Inferior parietal cortex (tissue), 1 donor: Measurements from ENCODE around the gene JMJD6.
"Not testable (repeated sequence)": the region's sequence is repeated elsewhere in the genome, so short reads cannot be mapped to it uniquely, and the experiment has no call there.

ENCODE experiments used
- DNase-seq: peaks from one replicate; pipeline ENCODE4 v3.0.0-alpha.2; 2016; ENCODE audit errors: extremely low spot score

The JMJD6 gene

DNA sequence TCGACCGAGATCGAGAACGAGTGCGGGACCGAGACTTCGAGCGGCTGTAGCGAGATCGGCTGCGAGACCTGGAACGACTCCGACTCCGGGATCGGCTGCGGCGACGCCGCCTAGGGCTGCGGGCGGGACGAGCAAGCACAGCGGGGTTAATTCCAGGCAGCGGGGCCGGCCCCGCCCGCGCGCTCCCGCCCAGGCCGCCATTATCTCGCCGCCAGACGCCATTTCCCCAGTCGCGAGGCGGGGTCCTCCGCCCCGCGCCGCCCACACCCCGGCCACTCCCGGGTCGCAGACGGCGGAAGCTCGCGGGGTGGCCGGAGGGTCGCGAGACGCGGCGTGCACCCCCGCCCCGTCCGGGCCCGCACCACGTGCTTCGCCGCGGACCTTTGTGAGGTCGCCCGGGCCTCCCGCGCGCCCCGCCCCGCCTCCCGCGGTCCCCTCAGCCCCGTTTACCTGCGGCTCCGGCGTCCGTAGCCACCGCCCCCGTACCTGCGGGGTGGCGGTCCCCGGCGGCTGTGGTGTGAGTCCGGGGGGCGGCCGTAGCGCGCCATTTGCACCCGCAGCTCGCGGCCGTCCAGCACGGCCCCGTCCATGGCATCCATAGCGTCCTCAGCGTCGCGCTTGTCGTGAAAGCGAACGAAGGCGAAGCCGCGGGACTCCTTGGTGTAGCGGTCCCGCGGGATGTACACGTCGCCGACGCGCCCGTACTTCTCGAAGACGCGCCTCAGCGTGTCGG lies 10.1 kb upstream of the JMJD6 start:
- DNase-seq, result no peak

- no peak for DNase-seq
Measured at GRCh38 chr17:76735586-76736348, 9.4 kb upstream of the JMJD6 start.

DNA sequence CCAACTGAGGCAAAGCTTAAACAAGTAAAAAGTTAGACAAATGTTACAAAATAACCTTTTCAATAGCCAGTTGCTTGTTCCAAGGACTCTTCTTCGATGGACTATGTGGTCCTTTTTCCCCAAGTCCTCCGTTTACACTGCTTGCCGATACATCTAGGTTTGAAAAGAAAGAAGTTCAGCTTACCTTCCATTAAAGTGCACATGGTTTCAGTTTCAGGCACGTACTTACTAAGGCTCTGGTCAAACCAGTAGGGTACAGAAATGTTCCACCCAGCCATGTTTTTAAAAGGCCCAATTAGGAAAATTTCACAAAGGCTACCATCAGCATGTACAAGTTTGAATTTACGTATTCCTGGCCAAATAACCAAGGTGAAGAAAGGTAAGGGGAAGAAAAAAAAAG lies 8.6 kb upstream of the JMJD6 start:
- DNase-seq, result no peak

- no peak for DNase-seq
Measured at GRCh38 chr17:76734080-76734840, 7.9 kb upstream of the JMJD6 start.

- no peak for DNase-seq
Measured at GRCh38 chr17:76733618-76733957, 7.2 kb upstream of the JMJD6 start.

DNA sequence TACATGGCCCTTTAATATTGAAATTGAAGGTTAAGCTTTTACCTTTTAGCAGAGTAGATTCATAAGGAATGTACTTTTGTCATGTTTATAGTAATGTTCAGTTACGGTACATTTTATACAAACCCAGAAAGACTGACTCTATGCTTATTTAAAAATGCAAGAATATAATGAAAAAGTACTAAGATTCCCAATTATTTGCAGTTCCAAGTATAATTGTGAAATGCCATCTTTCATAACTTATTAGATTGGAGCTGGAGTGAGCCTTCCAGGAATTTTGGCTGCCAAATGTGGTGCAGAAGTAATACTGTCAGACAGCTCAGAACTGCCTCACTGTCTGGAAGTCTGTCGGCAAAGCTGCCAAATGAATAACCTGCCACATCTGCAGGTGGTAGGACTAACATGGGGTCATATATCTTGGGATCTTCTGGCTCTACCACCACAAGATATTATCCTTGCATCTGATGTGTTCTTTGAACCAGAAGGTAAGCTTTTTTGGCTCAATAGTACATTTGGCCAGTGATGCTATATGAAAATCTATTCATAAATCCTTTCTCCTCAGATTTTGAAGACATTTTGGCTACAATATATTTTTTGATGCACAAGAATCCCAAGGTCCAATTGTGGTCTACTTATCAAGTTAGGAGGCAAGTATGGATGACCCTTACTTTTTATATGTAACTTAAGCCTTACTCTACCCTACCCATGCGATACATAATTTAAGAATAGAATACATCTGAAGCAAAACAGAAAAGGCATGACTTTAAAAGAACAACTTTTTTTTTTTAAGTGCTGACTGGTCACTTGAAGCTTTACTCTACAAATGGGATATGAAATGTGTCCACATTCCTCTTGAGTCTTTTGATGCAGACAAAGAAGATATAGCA lies 6.6 kb upstream of the JMJD6 start:
- DNase-seq, result no peak

DNA sequence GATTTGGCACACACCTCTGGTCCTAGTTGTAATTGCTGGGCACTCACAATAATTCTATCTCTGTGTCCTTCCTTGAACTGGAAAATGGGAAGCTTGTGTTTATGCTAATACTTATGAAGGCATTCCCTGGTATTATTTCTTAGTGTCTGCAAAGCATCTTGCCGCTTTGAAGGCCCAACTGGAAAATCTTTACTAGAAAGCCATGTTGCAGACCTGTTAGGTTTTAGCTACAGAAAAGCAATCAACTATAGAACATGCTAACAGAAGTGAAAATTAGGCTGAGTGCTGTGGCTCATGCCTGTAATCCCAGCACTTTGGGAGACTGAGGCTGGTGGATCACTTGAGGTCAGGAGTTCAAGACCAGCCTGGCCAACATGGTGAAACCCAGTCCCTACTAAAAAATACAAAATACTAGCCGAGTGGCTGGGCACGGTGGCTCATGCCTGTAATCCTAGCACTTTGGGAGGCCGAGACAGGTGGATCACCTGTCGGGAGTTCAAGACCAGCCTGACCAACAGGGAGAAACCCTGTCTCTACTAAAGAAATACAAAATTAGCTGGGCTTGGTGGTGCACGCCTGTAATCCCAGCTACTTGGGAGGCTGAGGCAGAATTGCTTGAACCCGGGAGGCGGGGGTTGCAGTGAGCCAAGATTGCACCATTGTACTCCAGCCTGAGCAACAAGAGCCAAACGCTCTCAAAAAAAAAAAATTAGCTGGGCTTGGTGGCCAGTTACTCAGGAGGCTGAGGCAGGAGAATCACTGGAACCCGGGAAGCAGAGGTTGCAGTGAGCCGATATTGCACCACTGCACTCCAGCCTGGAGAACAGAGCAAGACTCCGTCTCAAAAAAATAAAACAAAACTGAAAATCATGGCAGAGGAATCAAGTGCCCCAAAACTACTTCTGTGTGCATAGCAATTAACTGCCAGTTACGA lies 5.7 kb upstream of the JMJD6 start:
- not testable (repeated sequence) for DNase-seq

GRCh38 chr17:76727745-76728456 lies 1.5 kb upstream of the JMJD6 start:
- no peak for DNase-seq

DNA sequence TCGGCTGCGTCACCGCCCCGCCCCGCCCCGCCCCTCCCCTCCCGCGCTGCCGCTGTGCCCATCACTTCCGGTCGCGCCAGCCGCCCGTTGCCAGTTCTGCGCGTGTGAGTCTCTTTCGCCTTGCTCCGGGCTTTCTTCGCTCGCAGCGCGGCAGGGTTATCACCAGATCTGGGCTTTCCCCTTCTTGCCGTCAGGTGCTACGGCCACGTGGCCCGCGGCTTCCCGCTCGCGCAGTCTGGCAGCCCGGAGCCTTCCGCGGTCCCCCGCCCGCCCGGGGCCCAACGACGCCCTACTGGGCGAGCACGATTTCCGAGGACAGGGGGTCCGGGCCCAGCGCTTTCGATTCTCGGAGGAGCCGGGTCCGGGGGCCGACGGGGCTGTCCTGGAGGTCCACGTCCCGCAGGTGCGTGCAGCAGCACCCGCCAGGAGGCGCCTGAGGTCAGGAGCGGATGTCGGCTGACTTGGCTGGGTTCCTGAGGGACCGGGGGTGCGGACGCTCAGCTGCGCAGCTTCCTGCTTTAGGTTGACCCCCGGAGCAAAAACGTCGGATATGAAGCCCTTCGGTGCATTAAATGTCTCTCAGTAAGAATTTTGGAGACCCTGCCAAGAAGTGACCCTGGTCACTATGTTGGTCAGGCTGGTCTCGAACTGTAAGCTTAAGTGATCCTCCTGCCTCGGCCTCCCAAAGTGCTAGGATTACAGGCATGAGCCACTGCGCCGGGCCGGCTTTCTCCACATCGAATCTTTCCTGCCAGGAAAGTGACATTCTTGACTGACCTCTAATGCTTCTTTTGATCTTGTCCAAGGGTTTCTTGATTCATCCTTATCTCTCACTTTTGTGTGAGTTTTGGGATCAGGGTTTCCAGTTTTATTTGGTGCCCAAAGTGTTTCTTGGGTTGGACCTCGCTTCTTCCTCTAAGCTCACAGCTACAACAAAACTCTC lies 641 bp upstream of the JMJD6 start, which contains the start of gene METTL23:
TSS of gene METTL23 (plus strand) at position 64 of the 943 bp plus-strand sequence. CDS start 2,872 bp downstream, outside the sequence.
- DNase-seq, result no peak

GRCh38 chr17:76725580-76726230 lies 701 bp downstream of the JMJD6 start:
- no peak for DNase-seq

DNA sequence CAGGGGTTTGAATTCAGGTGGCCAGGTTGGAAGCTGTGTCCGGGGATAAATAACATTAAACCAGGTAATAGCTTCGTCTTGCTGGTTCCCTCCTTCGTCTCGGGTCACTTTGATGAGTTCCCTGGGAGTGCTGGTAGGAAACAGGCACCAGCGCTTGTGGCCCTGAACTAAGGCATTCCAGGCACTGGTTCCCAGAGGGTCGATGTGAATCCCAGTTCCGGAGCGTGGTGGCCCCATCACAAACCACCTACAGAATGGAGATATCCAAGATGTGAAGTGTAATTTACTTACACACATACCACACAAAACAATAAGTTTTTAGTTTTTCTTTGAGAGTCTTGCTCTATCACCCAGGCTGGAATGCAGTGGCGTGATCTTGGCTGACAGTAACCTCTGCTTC lies 2.6 kb downstream of the JMJD6 start:
- DNase-seq, result no peak

DNA sequence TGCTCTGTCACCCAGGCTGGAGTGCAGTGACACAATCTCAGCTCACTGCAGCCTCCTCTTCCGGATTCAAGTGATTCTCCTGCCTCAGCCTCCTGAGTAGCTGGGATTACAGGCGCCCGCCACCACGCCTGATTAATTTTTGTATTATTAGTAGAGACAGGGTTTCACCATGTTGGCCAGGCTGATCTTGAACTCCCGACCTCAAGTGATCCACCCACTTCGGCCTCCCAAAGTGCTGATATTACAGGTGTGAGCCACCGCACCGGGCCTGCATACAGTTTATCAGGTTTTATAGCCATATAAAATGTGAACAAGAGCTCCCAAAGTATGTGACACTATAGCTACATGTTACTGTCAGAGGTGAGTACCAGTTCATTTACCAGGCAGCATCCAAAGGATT lies 3.4 kb downstream of the JMJD6 start:
- not testable (repeated sequence) for DNase-seq

GRCh38 chr17:76722279-76722678 lies 4.1 kb downstream of the JMJD6 start:
- no peak for DNase-seq

DNA sequence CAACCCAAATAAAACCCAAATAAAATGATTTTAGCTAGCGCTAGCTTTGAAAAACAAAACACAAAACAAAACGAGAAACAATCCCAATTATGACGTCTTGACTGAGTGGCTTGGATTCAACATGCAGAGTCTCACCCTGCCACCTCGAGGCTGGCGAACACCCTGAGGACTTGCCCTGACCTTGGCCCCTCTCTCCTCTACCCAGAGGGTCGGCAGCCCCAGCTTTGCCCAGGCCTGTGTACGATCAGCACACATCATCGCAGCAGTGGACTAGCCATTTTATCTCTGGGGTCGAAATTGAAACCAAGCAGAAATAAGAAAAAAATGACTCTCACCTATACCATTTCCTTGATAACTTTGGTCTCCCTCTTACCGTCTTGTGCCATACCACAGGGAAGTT lies 4.9 kb downstream of the JMJD6 start:
- DNase-seq, result no peak

- no peak for DNase-seq
Measured at GRCh38 chr17:76720941-76721340, 5.5 kb downstream of the JMJD6 start.

DNA sequence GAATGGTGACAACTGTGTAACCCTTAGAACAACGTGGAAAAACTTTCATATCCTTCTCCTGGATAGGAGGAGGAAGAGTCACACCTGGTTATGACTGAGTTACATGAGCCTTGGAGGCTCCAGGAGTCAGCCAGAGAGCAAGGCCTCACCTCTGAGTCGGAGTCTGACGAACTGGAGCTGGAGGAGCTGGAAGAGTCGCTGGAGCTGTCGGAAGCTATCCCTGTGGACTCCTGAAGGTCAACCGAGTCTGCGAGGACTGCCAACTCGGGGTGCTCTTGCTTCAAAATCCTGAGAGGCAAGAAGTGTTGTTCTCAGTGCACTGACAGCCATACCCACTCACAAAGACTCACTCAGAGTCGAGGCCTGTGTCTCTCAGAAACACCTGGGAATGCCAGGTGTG lies 6.2 kb downstream of the JMJD6 start:
- DNase-seq, result no peak

DNA sequence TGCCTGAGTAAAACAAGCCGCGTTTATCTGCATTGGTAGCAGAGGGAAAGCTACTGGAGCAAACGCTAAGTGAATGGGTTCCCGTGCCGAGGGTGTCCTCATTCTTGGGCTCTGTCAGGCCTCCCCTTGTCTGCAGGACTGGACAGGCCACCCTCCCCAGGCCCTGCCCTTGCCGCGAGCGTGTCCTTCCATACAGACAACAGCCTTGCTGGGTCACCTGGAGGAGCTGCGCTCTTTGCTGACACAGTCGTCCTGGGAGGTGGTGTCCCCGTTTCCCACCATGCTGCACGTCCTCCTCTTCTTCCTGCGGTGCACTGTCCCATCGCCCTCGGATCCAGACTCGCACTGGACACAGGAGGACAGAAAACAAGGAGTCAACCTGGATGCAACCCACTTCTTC lies 7.9 kb downstream of the JMJD6 start:
- no peak for DNase-seq

GRCh38 chr17:76716839-76717215 lies 9.6 kb downstream of the JMJD6 start:
- DNase-seq, result no peak
